T-helper 9 cell (primary cell): Measurements from ENCODE around the gene SMARCAL1.
A peak's percentile ranks its signal among the peaks of the same experiment; 100 is the strongest.
"Not testable (repeated sequence)": the region's sequence is repeated elsewhere in the genome, so short reads cannot be mapped to it uniquely, and the experiment has no call there.

Experiments
- DNase-seq: peaks from one replicate; pipeline ENCODE4 v3.0.0-alpha.2; 2020

The SMARCAL1 gene

DNA sequence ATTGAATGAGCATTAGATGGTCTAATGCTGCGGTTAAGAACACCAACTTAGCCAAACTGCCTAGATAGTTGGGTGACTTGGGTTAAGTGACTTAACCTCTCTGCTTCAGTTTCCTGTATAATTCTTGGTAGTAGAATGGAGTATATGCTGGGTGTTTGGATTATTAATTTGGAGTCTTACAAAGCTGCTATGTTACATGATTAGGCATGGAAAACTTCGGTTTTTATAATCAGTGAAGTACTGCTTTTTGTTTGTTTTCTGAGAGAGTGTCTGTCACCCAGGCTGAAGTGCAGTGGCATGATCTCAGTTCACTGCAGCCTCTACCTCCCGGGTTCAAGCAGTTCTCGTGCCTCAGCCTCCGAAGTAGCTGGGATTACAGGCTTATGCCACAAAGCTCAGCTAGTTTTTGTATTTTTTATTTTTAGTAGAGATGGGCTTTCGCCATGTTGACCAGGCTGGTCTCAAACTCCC is 90.9 kb downstream of the SMARCAL1 start:
- DNase-seq: no peak

DNA sequence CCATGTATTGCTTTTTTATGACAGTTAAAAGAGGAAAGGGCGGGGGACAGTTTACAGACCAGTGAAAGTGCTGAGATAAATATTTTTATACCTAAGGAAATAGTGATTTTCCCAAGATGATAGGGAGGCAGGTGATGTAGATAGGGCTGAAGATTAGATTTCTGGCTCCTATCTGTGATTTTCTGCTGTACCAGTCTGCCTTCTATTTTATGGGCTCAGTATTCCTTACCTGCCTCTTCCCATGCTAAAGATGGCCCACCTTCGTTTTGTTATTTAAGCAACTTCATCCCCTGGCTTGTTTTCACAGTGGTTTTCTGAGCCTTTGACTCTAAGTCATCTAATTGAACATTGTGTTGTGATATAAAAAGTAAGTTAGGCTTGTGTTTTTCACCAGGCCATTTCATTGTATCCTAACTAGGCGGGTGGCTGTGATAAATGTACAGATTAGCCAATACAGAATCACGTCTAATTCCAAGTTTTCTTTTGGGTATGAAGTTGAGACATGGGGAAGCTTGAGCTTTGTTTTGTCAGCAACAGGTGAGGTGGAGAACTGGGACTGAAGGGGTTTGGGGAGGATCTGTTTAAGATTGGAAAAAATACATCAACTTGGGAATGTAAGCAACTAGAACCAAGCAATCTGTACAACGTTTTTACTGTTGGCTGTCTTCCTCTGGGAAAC is 91.6 kb downstream of the SMARCAL1 start:
- DNase-seq: no peak

DNA sequence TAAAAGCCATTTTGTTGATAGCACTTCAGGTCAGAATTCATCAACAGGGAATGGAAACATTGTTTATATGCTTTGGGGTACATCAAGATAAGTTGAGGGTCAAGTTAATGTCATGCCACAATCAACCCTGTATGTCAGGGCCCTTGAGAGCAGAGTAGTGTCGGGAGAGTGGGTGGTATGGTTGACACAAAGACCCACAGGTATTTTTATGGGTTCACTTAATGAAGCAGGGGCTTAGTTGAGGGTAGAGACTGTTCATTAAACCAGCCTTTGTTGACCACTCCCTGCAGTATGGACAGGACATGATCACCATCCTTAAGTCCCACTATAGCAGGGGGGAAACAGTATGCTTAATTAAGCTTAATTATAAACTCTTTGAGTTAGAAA is 92.1 kb downstream of the SMARCAL1 start:
- no peak for DNase-seq

DNA sequence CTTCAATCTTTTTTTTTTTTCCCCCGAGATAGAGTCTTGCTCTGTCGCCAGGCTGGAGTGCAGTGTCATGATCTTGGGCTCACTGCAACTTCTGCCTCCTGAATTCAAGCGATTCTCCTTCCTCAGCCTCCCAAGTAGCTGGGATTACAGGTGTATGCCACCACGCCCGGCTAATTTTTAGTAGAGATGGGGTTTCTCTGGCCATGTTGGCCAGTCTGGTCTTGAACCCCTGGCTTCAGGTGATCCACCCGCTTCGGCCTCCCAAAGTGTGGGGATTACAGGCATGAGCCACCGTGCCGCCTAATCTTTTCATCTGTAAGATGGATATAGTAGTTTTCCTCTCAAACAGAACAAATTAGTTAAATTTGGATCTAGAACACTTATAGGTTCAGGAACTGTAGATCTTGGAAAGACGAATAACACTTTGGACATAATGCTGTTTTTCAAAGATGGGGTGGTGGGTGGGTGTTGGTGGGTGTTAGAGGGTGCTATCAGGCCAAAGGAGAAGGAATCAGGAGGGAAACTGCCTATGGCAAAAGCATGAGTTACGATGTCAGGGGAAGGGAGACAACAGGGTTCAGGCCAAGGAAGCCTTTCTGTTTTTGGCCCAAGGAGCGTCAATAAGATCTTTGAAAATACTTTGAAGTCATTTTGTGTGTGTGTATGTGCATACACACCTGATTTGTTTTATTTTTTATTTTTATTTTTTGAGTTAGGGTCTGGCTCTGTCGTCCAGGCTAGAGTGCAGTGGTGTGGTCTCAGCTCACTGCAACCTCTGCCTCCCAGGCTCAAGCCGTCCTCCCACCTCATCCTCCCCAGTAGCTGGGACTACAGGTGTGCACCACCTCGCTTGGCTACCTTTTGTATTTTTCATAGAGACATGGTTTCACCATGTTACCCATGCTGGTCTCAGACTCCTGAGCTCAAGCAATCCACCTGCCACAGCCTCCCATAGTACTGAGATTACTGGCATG is 93.1 kb downstream of the SMARCAL1 start:
- DNase-seq: no peak

DNA sequence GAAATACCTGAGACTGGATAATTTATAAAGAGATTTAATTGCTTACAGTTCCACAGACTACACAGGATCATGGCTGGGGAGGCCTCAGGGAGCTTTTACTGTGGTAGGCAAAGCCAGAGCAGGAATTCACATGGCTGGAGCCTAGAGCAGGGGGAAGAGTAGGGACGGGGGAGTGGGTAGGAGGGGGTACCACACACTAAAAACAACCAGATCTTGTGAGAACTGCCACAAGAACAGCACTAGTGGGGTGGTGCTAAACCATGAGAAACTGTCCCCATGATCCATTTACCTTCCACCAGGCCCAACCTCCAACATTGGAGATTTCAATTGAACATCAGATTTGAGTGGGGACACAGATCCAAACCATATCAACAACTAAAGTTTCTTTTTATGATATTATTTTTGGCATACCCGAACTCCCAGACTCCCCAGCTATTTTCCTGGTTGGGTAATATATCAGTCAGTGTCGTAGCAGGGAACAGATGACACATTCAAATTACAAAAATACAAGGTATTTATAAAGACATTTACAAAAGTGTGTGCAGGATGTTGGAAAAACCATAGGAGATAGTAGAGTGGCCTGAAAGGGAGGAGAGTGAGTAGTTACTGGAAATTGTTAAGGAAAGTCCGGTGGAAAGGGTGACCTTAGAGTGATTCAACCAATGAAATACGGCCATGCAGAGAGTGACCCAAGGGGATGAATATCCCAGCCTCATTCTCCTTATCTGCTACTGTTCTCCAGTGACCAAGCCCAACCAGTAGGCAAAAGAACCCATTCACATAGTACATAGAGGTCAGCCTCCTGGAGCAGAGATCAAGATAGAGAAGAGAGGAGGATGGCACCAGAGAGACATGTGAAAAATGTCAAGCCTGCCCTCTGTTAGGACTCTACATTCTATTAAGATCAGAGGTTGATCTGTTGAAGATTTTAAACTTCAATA is 95.2 kb downstream of the SMARCAL1 start:
- no peak for DNase-seq

DNA sequence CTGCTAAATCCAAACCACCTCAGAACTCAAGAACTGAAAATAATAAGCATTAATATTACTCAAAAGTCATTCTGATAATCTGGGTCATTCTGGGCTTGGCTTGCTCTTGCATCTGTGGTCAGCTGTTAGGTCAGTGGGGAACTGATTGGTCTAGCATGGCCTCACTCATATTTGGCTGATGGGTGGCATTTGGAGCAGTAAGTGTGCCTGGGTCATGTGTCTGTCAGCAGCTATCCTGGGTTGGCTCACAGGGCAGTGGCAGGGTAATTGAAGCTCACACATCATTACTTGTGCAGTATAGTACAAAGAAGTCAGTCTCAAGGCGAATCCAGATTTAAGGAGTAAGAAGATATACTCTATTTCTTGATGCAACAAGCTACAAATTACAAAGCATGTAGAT is 95.9 kb downstream of the SMARCAL1 start:
- no peak for DNase-seq

DNA sequence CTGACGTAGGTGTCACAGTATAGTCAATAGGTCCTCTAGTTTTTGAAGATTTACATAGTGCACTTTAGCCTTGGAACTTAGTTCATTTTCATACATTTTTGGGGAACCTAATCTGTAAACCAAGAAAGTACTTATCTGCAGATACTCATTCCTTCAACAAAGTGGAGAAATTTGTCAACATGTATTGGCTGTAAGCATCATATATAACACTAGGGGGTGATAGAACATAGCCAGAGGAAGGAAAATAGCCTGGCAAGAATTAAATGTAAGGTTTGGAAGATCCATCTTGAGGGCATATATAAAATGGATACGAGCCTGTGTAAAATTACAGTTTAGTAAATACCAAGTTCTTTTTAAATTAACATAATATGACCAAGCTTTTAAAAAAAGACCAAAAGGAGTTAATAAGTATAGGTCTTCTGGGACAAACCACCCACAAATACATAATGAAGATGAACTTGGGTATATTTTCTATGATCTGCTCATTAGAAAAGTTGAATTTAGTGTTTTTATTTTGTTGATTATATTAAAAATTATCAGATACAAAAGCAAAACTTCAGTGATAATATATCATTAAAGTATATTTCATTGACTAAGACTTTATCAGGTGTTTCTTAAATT is 104.6 kb downstream of the SMARCAL1 start:
- no peak for DNase-seq

DNA sequence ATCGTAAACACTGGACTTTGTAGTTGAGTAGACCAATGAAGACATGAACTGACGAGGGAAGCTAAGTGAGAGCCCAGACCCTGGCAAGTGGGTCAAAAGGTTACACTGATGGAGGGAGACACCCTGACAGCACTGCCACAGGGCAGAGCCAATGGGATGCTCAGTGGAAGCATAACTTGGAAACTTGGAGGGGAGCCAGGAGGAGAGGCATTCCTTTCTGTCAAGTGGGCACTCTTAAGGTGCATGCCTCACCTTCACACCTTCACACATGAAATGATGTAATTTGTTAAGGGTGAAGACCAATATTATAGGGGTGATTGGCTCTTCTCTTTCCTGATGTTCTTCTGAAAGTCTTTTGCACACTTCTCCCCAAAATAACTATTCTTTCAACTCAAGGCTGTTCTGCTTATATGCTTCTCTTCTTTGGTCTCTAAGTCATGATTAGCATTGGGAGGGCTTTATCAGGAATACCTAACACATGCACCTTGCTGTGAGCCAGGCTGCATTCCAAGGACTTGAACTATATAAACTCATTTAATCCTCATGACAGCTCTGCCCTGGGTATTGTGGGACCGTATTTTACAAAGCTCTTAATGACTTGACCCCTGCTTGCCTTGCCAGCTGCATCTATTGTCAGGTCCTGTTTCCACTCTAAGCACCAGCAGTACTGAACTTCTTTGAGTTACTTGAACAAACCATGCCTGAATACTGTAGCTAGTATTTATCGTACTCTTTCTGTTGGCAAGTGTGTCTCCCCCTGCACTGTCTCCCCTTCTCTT is 105.4 kb downstream of the SMARCAL1 start:
- no peak for DNase-seq

DNA sequence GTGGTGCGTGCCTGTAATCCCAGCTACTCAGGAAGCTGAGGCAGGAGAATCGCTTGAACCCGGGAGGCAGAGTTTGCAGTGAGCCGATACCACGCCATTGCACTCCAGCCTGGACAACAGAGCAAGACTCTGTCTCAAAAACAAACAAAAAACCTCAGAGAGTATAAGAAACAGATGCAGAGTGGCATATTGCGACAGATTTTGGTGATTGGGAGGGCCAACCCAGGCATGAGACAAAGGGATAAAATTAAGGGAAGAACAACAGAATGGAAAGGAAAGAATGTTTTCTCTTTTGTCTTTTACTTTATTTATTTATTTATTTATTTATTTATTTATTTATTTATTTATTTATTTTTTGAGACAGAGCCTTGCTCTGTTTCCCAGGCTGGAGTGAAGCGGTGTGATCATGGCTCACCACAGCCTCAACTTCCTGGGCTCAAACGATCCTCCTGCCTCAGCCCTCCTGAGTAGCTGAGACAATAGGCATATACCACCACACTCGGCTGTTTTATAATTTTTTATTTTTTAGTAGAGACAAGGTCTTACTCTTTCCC is 106.4 kb downstream of the SMARCAL1 start:
- not testable (repeated sequence) for DNase-seq

DNA sequence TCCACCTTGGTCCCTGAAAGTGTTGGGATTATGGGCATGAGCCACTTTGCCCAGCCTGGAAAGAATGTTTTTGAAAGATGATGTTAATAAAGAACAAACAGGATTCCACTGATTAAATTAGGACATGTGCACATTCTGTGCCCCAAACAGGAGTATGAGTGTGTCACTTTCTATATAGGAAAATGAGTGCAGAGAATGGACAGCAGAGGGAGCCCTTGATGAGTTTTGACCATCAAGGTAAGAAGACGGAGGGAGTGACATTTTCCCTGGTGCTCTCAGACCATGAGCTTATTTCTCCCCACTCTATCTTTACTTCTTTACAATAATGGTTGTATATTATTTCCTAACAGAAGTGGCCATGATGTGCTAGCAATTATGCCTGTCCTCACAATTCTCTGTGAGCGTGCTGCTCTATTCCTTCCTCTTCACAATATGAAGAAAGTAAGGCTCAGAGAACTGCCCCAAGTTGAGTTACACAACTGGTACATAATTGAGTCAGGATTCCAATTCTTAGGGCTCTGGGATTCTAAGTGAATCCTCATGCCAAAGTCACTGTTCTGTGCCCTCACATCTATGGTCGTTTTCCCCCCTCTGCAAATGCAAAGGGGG is 107.0 kb downstream of the SMARCAL1 start:
- peak; percentile 10 for DNase-seq

DNA sequence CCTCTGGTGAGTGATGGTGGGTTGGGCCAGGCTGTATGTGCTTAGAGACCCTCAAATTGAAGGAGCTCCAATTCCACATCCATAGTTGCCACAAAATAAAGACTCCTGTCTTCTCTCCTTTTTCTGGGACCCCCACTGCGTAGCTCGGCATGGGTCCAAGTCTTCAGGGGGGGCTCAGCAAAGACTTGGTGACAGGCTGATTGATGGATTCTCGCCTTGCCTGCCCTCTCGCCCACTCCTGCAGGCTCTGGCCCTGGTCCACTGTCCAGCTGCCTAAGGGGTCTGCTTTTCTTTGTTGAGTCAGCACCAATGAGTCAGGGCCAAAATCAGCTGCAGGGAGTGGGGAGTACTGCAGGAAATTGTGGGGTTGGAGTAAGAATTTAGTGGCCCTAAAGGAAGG is 107.8 kb downstream of the SMARCAL1 start:
- no peak for DNase-seq

DNA sequence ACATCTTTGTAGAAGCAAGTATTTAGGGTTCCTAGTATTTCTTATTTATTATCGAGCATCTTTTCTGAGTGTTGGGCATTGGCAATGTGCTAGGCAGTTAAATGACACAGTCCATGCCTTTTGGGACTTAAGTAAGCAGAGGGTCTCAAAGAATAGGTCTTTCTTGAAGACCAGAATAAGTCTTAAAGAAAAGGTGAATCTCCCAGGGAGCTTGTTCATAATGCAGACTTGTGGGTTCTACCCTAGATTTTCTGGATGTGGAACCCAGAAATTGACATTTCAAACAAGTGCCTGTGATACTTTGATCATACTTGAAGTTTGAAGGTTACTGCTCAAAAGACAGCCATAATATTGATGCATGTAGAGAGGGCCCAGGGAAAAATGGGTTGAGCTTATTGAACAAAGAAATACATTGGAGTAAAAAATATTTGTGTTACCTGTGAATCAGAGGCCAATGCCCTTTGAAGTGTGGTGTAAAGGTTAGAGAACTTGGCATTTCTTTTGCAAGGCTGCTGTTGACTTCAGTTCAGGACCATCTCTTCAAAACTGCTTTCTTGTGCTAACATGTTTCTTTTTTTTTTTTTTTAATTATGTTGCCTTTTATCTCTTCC is 110.7 kb downstream of the SMARCAL1 start:
- DNase-seq: no peak

DNA sequence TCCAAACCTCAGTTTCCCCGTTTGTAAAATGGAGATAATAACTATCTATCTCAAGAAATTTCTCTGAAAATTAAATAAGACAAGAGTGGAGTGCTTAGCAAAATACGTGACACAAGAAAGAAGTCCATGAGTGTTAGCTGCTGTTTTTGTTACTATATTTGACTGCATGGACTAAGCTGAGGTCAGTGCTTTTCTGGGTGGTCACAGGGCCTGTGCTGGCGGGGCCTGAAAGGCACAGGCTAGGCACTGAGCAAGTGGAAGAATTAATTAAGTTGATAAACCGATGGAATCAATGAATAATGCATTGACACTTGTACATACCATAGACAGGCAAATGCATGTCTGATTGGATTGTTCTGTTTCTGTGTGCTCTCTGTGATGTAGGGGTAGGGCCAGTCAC is 113.7 kb downstream of the SMARCAL1 start:
- no peak for DNase-seq

DNA sequence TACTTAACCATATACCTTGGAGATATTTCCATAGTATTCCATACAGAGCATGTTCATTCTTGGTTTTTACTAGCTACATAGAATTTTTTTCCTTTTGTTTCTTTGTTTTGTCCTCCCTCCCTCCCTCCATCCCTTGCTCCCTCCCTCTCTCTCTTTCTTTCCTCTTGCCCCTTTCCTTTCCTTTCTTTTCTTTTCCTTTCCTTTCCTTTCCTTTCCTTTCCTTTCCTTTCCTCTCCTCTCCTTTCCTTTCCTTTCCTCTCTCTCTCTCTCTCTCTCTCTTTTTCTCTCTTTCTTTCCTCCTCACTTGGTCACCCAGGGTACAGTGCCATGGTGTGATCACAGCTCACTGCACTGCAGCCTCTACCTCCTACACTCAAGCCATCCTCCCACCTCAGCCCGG is 114.7 kb downstream of the SMARCAL1 start:
- no peak for DNase-seq

DNA sequence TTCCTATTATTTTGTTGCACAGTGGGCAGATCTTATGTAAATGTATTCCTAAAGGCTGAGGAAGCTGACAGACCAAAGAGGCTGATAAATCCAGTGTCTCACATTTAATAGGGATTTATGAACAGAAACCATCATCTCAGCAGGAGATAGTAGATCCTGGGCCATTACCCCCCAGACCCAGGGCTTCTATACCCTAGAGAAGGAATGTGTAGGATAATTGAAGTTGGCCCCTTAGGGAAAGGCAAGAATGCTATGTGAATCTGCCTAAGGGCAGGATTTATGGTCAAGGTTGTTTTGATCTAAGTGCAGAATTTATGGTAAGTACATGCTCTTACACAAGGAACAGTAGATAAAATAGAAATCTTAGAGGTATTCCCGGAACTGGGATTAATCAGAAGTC is 115.3 kb downstream of the SMARCAL1 start:
- no peak for DNase-seq

DNA sequence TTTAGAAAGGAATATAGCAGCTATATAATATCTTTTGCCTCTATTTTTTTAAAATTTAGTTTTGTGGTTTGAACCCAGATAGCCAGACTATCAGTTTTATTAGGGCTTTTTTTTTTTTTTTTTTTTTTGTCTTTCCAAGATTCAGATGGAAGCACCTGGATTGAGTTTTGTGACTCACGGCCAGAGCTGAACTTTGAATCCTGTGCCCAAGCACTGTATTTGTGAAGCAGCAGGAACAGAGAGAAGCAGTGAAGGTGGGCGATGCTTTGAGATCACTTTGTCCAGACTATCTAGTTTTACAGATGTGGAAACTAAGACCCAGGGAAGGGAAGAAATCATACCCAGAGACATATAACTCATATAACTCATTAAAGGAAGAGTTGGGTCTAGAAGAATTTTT is 120.3 kb downstream of the SMARCAL1 start:
- no peak for DNase-seq
